Measurements from ENCODE around the gene PER1.
A peak's percentile ranks its signal among the peaks of the same experiment; 100 is the strongest.

The PER1 gene

DNA sequence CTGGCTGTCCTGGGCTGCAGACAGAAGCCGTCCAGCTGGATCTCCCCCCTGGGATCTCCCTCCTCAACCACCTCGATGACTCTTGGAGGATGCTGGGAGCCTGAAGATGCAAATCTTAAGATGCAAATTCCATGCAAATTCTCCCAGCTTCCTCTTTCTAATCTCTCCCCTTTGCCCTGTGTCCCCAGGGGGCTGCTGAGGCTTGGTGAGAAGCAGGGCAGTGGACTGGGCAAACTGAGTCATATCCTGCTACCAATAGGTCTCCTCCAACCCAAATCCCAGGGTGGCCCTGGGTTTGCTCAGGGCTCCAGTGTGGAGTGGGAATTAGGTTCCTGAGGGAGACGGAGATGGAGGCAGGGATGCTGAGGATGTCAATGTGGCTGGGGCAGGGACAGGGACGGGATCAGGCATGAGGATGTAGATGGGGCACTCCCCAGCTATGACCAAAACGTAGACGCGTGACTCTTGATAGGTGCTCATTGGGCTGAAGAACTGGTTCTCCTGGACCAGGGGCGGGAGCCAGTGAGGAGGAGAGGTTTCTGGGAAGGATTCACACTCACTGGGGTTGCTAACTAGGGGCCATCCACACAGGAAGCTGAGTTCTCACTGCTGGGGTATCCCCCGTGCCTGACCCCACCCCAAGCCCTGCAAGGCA lies 61.0 kb downstream of the PER1 start:
- DNase-seq, result peak; percentile 34
